Activated CD4-positive, alpha-beta T cell treated with anti-CD3 and anti-CD28 coated beads, Interleukin-2, amount 50 U/mL, for 1 hour (primary cell): ENCODE data around the gene PDZD2.

Experiments used
- DNase-seq: peaks from one replicate; pipeline ENCODE4 v3.0.0-alpha.2; 2020

The PDZD2 gene

GRCh38 chr5:31844622-31845345 lies 205.9 kb downstream of the PDZD2 start:
- no peak for DNase-seq

GRCh38 chr5:31845361-31845760 lies 206.4 kb downstream of the PDZD2 start:
- no peak for DNase-seq

GRCh38 chr5:31846934-31847333 lies 208.0 kb downstream of the PDZD2 start:
- no peak for DNase-seq

- DNase-seq: no peak
These were observed 208.4 kb downstream of the PDZD2 start for GRCh38 chr5:31847354-31847753.

GRCh38 chr5:31850981-31851689 lies 212.2 kb downstream of the PDZD2 start:
- DNase-seq: no peak

GRCh38 chr5:31853398-31854135 lies 214.6 kb downstream of the PDZD2 start:
- no peak for DNase-seq

GRCh38 chr5:31854181-31855133 lies 215.5 kb downstream of the PDZD2 start:
- DNase-seq: no peak

- peak; percentile 8 for DNase-seq
These were observed 216.5 kb downstream of the PDZD2 start for GRCh38 chr5:31855134-31856040.

- DNase-seq: no peak
These were observed 220.2 kb downstream of the PDZD2 start for GRCh38 chr5:31859096-31859495.

GRCh38 chr5:31860278-31860677 lies 221.3 kb downstream of the PDZD2 start:
- no peak for DNase-seq

- no peak for DNase-seq
These were observed 221.9 kb downstream of the PDZD2 start for GRCh38 chr5:31860726-31861433.

GRCh38 chr5:31861601-31862000 lies 222.7 kb downstream of the PDZD2 start:
- no peak for DNase-seq

- DNase-seq: no peak
These were observed 225.1 kb downstream of the PDZD2 start for GRCh38 chr5:31863991-31864411.

- DNase-seq: no peak
These were observed 227.2 kb downstream of the PDZD2 start for GRCh38 chr5:31866166-31866565.

GRCh38 chr5:31867219-31867618 lies 228.3 kb downstream of the PDZD2 start:
- no peak for DNase-seq

- DNase-seq: no peak
These were observed 241.5 kb downstream of the PDZD2 start for GRCh38 chr5:31880449-31880848.

GRCh38 chr5:31884896-31885295 lies 246.0 kb downstream of the PDZD2 start:
- DNase-seq: no peak

- no peak for DNase-seq
These were observed 247.3 kb downstream of the PDZD2 start for GRCh38 chr5:31886206-31886605.

GRCh38 chr5:31887556-31887955 lies 248.6 kb downstream of the PDZD2 start:
- no peak for DNase-seq

GRCh38 chr5:31888564-31888963 lies 249.6 kb downstream of the PDZD2 start:
- DNase-seq: no peak
